ENCODE results near the gene PEX14. TPM values are rescaled to one million over a fixed set of nuclear protein-coding genes. Genes with fewer than 3 reads are reported as not detected.
A peak's percentile ranks its signal among the peaks of the same experiment; 100 is the strongest.
"Not testable (repeated sequence)": the region's sequence is repeated elsewhere in the genome, so short reads cannot be mapped to it uniquely, and the experiment has no call there.

The PEX14 gene
- total RNA-seq, 1 donor from 2014 or later = 11.5 TPM

- no peak for DNase-seq (ENCODE audit: low read depth)
Measured at GRCh38 chr1:10494418-10494753, 19.6 kb downstream of the PEX14 start.

- DNase-seq (ENCODE audit: low read depth) = peak; percentile 72
Measured at GRCh38 chr1:10494754-10495474, 20.2 kb downstream of the PEX14 start.

- no peak for DNase-seq (ENCODE audit: low read depth)
Measured at GRCh38 chr1:10495475-10495817, 20.7 kb downstream of the PEX14 start.

DNA sequence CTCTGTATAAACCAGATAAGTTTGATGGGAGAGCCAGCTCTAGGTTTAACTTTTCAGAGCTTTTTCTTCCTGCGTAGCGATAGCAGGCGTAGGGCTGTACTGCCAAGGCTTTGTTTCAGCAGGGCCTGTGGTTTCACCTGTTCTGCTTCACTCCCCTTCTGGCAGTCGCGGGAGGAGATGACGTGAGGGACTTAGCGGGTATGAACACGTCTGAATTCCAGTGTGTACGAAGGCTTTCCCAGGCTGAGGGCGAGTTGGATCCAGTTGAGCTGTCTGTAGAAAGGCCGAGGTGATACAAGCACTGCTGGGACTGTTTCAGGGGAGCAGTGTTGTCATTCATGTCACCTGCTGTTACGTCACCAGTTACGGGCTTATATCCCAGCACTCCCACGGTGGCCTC lies 21.2 kb downstream of the PEX14 start:
- DNase-seq (ENCODE audit: low read depth) = no peak

- DNase-seq (ENCODE audit: low read depth) = no peak
Measured at GRCh38 chr1:10497109-10497508, 22.4 kb downstream of the PEX14 start.

DNA sequence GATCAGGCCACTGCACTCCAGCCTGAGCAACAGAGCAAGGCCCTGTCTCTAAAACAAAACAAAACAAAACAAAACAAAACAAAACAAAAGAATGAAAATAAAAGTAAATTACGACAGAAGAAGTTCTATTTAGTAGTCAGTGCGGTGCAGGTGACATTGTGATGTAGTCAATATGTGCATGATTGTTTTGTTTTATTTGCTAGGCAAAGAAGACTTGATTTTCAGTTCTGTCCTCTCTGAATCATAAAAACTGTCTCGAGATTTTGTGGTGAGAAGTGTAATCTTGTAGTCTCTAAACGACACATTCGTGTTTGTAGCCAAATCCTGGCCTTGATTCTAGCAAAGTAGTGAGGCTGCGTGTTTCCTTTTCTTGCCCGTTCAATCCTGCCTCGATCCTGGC lies 23.5 kb downstream of the PEX14 start:
- DNase-seq (ENCODE audit: low read depth) = no peak

DNA sequence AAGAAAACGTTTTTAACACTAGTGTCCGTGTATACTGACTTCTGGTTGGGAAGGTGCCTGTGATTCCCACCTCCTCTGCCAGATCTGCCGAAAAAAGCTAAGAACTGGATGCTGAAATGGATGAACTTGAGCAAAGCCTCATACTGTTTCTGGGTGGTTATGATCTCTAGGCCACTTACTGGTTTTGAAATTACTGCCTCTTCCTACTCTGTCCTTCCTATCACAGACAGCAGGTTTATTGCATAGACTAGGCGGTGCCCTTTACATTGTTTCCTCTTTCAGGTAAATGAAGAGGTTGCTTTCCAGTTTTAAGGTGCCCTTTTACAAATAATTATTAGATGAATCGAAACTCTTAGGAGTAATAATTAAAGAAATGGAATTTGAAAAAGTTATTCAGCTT lies 27.5 kb downstream of the PEX14 start:
- DNase-seq (ENCODE audit: low read depth) = no peak

- DNase-seq (ENCODE audit: low read depth) = no peak
Measured at GRCh38 chr1:10504249-10504648, 29.5 kb downstream of the PEX14 start.

DNA sequence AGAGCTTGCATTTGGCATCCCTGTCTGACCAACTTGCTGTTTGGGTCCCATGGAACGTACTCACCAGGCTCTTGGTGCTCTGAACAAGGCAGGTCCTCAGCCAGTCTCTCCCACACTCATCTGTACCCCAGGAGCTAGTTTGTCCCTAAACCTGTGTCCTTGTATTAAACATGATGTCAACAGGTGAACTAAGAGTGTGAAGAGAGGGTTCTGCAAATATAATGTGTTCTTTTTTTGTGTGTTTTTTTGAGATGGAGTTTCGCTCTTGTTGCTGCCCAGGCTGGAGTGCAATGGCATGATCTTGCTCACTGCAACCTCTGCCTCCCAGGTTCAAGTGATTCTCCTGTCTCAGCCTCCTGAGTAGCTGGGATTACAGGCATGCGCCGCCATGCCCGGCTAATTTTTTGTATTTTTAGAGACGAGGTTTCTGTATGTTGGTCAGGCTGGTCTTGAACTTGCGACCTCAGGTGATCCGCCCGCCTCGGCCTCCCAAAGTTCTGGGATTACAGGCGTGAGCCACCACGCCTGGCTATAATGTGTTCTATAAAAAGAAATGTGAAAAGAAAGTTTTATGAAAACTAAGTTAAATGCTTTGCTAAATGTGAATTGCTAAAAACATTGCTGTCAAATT lies 31.4 kb downstream of the PEX14 start:
- not testable (repeated sequence) for DNase-seq (ENCODE audit: low read depth)

- no peak for DNase-seq (ENCODE audit: low read depth)
Measured at GRCh38 chr1:10506677-10507047, 31.9 kb downstream of the PEX14 start.

- peak; percentile 71 for DNase-seq (ENCODE audit: low read depth)
Measured at GRCh38 chr1:10507111-10507879, 32.5 kb downstream of the PEX14 start.

- DNase-seq (ENCODE audit: low read depth) = peak; percentile 89
Measured at GRCh38 chr1:10508511-10508951, 33.8 kb downstream of the PEX14 start.

GRCh38 chr1:10509809-10510509 lies 35.2 kb downstream of the PEX14 start:
- no peak for DNase-seq (ENCODE audit: low read depth)

DNA sequence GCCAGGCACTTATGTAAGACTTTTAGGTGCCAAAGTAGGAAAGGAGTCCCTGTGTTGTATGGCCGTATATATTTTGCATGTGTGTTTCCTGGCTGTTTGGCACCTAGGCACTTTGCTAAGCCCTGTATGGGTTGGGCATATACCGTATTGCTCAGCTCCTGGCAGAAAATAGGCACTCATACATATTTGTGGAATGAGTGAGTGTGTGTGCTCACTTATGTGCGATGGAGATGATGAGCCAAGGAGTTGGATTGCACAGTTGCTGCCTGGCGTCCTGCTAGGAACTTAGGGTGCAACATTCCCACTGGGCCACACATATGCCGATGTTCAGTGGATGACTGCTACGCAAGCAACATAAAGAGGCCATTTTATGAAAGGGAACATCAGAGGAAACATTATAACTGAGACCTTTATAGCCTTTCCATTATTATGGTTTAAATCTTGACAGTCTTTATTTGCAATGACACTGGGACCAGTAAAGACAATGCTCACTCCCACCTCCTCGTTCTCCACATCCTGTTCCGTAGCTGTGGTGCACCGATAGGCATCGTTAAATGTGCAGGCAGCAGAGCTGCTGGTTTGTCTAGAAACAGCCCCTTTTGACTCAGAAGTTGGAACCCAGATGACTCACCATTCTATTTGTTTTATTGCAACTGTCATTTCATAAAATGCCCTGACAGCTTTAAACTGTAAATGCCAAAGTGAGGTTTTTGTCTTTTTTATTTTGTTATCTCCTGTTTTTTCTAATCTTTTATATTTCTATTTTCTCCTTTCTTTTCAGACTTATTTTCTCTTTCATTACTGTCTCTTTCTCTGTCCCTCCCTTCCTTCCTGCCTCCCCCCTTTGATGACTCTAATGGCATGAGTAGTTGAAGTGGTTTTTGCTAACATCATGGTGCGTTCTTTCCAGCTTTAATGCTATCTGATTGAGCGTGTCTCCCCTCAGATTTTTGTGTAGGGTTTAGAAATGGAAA lies 36.1 kb downstream of the PEX14 start:
- peak; percentile 69 for DNase-seq (ENCODE audit: low read depth)

DNA sequence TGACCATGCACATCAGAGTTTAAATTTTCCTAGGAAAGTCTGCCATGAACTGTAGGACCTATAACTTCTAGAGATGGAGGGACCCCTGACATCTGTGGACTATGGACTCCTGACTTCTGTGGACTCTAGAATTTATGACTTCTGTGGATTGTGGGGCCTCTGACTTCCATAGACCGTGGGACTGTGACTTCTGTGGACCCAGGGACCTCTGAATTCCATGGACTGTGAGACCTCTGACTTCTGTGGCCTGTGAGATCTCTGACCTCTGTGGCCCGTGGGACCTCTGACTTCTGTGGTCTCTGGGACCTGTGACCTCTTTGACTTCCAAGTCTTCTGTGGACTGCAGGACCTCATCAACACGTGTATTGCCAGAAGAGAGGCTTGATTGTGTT lies 36.7 kb downstream of the PEX14 start:
- peak; percentile 15 for DNase-seq (ENCODE audit: low read depth)

DNA sequence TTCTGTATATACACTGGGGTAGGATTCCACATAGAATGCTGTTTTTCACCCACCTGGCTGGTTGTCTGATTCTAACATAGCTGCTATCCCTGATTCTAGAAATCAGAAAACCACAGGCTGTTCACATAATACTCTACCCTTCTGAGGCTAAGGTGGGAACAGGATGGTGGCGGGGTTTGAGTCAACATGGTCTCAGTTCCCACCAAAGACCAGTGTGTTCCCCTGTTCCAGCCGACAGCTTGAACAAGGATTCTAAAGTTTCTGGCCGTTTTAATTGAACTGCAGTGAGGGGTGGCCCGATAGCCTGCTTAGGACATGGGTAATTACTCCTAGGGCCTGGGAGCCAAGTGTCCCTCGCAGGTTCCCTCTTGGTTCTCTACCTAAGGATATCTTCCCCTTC lies 38.4 kb downstream of the PEX14 start:
- DNase-seq (ENCODE audit: low read depth) = no peak

GRCh38 chr1:10514490-10515235 lies 39.9 kb downstream of the PEX14 start:
- peak; percentile 66 for DNase-seq (ENCODE audit: low read depth)

- peak; percentile 16 for DNase-seq (ENCODE audit: low read depth)
Measured at GRCh38 chr1:10515301-10515975, 40.7 kb downstream of the PEX14 start.

GRCh38 chr1:10515976-10516750 lies 41.4 kb downstream of the PEX14 start:
- DNase-seq (ENCODE audit: low read depth) = no peak
